ENCODE results near the gene SRMS. TPM values are rescaled to one million over a fixed set of nuclear protein-coding genes. Genes with fewer than 3 reads are reported as not detected.

SRMS gene
- total RNA-seq, 1 experiment from 2014 or later: 0.79 TPM

DNA sequence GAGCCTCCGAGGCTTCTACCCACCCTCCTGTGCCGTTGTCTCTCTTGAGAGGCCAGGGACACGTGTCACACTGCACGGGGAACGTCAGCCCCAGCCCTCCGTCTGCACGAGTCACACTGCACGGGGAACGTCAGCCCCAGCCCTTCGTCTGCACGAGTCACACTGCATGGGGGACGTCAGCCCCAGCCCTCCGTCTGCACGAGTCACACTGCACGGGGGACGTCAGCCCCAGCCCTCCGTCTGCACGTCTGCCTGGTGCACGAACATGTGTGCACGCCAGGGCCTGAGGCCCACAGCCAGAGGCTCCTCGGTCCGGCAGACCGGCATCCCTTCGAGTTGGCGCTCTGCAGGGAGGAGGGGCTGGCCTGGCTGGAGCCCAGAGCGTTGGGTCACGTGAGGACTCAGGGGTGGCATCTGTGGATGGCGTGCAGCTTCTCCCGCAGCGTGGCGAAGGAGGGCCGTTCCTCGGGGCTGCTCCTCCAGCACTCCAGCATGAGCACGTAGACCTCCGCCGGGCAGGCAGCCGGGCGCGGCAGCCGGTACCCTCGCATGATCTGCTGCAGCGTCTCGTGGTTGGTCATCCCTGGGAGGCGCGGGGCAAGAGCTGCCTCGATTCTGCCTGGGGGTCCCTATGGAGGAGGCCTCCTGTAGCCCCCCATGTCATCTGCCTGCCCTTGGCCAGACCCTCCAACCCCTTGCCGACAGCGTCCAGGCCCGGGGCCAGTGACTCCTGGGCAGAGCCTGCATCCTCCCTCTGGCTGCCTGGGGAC lies 6.9 kb downstream of the SRMS start:
- H3K9me3 ChIP-seq (ENCODE audit: control insufficient read depth, low read depth, low read length): no peaks in the 10 kb centered on the region
- no peak overlapping the region for H3K4me2 ChIP-seq (ENCODE audit: insufficient read depth, insufficient read length, low read length)
- no peaks in the 10 kb centered on the region for H3K23me2 ChIP-seq (ENCODE audit: insufficient read length, low read depth, low read length, poor library complexity, severe bottlenecking)
- no peak overlapping the region for H2AK5ac ChIP-seq (ENCODE audit: insufficient read length, low read length)
- H3K4ac ChIP-seq (ENCODE audit: low read depth, low read length): no peak overlapping the region
- H4K8ac ChIP-seq (replicated peaks; ENCODE audit: insufficient read length, low read depth, low read length): no peak overlapping the region
- no peak for DNase-seq
- no peak overlapping the region for H4K91ac ChIP-seq (ENCODE audit: insufficient read length, low read depth, low read length)
- peaks cover 8% of the 10 kb centered on the region in 2 experiments; a peak in 3 of 4 replicates for H3K4me1 Mint-ChIP-seq
- no peaks in the 10 kb centered on the region for H4K20me1 ChIP-seq (ENCODE audit: control insufficient read depth, insufficient read depth, insufficient read length)
- H2BK5ac ChIP-seq (ENCODE audit: insufficient read length, low read length): no peak overlapping the region
- H3K4me3 Mint-ChIP-seq: no peak overlapping the region
- no peak overlapping the region for H3K56ac ChIP-seq (ENCODE audit: insufficient read length, low read depth, low read length)
- no peak overlapping the region for H3K9ac ChIP-seq (ENCODE audit: extremely low read depth, insufficient read length, low read length)
- H3K4me1 ChIP-seq (ENCODE audit: insufficient read depth, low read length): no peaks in the 10 kb centered on the region
- no peaks in the 10 kb centered on the region for H3K79me2 ChIP-seq (ENCODE audit: insufficient read depth, low read length)
- H3K9me3 Mint-ChIP-seq: no peaks in the 10 kb centered on the region
- WGBS (ENCODE audit: extremely low coverage, insufficient read length, low lambda C conversion rate): no CpG with 5 or more reads among the region's 49 CpGs
- H3K27me3 Mint-ChIP-seq (ENCODE audit: low read depth): no peaks in the 10 kb centered on the region
- no peaks in the 10 kb centered on the region for H3K36me3 Mint-ChIP-seq (ENCODE audit: insufficient read depth in 1 of 3, low read depth in 3 of 3)
- H2BK15ac ChIP-seq (ENCODE audit: low read depth, low read length): no peak overlapping the region
- no peak overlapping the region for H2BK20ac ChIP-seq (ENCODE audit: low read depth, low read length, poor library complexity, severe bottlenecking)
- TF ChIP-seq, protein P1, sequence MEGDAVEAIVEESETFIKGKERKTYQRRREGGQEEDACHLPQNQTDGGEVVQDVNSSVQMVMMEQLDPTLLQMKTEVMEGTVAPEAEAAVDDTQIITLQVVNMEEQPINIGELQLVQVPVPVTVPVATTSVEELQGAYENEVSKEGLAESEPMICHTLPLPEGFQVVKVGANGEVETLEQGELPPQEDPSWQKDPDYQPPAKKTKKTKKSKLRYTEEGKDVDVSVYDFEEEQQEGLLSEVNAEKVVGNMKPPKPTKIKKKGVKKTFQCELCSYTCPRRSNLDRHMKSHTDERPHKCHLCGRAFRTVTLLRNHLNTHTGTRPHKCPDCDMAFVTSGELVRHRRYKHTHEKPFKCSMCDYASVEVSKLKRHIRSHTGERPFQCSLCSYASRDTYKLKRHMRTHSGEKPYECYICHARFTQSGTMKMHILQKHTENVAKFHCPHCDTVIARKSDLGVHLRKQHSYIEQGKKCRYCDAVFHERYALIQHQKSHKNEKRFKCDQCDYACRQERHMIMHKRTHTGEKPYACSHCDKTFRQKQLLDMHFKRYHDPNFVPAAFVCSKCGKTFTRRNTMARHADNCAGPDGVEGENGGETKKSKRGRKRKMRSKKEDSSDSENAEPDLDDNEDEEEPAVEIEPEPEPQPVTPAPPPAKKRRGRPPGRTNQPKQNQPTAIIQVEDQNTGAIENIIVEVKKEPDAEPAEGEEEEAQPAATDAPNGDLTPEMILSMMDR (conservative IDR thresholded peaks at IDR 0.05): no peak
- no peaks in the 10 kb centered on the region for H3K27me3 ChIP-seq (ENCODE audit: insufficient read depth, low read length)
- H2BK120ac ChIP-seq (ENCODE audit: low read depth, low read length, poor library complexity, severe bottlenecking): no peak overlapping the region
- H3K18ac ChIP-seq (ENCODE audit: insufficient read length, low read depth, low read length): no peak overlapping the region
- H3K14ac ChIP-seq (ENCODE audit: insufficient read depth, low read length): no peak overlapping the region; the same call in 1 of the 2 replicates
- H3K79me1 ChIP-seq (ENCODE audit: insufficient read depth, low read depth, low read length, poor library complexity, severe bottlenecking): no peaks in the 10 kb centered on the region
- no peak overlapping the region for H3T11ph ChIP-seq (ENCODE audit: low read length)
- no peak overlapping the region for H2AFZ ChIP-seq (ENCODE audit: low read length)
- no peak overlapping the region for H3K23ac ChIP-seq (ENCODE audit: insufficient read length, low read depth, low read length)
- no peak overlapping the region for H2BK12ac ChIP-seq (ENCODE audit: insufficient read length, low read depth, low read length)
- H3K27ac Mint-ChIP-seq: 0 out of 7 replicates have a peak overlapping the region, but pooled peaks of 1 of the 3 experiments have one; percentile 23
- no peak overlapping the region for H4K5ac ChIP-seq (ENCODE audit: insufficient read length, low read depth, low read length)
- no peak overlapping the region for H3K27ac ChIP-seq (ENCODE audit: insufficient read length, low read depth, low read length)

Measured in H9 (cell line).